ENCODE data around the gene TMEM63A.
A peak's percentile ranks its signal among the peaks of the same experiment; 100 is the strongest.
"Not testable (repeated sequence)": the region's sequence is repeated elsewhere in the genome, so short reads cannot be mapped to it uniquely, and the experiment has no call there.

The TMEM63A gene

DNA sequence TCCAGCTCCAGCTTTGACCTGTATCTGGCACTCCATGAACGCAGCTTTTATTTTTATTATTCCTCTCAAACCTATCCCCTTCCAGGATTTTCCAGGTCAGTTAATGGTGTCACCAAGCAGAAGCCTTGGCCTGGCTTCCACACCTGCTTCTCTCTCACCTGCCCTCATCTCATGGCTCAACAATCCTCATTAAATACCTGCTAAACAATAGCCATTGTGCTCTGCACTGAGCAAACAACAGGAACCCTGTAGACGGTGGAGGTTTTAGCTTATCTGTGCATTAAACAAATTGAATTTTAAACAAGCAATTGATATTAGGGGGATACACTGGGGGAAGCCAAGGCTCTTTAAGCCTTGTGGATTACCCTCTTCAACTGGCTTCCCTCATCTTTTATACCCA, 26.6 kb upstream of the TMEM63A start:
- no peak for DNase-seq (ENCODE audit: low read depth)

DNA sequence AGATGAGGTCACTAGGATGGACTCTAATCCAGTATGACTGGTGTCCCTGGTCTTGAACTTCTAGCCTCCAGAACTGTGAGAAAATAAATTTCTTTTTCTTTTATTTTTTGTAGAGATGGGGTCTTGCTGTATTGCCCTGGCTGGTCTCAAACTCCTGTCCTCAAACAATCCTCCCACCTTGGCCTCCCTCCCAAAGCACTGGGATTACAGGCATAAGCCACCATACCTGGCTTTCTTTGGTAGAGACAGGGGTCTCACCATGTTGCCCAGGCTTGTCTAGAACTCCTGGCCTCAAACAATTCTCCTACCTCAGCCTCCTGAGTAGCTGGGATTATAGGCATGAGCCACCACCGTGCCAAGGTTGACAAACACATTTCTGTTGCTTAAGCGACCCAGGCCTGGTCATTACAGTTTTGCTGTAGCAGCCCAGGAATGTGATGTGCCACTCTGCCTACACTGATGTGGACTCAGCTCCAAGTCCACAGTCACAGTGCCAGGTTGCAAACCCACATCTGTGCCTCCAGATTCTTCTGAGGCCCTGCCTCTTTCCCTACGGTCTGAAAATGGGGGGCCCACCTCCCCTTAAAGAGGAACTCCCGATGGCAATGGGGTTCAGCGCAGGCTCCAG, 25.9 kb upstream of the TMEM63A start:
- no peak for DNase-seq (ENCODE audit: low read depth)

DNA sequence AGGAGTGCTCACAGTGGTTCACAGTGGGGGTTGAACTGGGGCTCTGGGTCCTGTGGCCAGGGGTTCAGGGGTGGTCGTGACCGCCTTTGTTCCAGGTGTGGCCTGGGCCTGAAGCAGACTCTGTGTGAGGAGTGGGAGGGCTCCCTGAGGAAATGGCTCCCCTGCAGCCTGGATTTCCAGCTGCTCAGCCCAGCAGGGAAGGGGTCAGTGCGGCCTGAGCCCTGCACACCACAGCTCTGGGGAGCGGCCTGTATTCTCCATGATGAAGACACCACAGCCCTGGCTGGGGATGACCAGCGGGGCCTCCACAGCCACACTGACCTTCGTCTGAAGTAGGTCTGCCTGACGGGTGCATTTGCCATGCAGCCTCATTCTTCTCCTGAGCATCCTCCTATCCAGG, 25.2 kb upstream of the TMEM63A start:
- DNase-seq (ENCODE audit: low read depth) = no peak

DNA sequence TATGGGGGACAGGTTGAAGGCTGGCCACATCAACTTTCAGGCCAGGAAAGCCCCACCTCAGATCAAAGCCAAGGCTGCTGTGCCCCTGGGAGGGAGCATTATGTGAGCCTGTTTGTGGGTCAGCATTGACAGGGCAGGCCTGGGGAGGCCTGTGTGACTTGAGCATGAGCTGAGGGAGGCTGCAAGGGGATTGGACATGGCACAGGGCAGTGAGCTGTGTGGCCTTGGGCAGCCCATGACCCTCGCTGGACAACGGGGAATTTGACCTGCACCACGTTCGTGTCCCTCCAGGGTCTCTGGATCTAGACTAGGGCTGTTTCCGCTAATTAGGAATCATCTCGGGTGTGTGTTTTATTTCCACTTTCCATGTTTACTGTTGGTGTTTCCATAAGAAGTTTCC, 24.3 kb upstream of the TMEM63A start:
- DNase-seq (ENCODE audit: low read depth) = no peak

DNA sequence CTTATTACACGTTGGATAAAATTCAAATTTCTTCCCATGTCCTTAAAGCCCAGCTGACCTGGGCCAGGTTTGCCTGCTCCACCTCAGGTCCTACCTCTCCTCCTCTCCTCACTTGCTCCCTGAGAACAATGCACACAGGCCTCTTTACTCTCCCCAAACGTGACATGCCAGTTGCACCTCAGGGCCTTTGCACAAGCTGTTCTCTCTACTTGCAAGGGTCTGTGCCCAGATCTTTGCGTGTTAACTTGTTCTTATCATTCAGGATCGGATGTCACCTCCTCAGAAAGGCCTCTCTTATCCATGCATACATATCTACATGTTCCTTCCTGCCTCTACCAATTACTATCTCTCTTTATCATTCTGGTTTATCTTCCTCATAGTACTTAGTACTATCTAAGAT, 21.4 kb upstream of the TMEM63A start:
- no peak for DNase-seq (ENCODE audit: low read depth)

DNA sequence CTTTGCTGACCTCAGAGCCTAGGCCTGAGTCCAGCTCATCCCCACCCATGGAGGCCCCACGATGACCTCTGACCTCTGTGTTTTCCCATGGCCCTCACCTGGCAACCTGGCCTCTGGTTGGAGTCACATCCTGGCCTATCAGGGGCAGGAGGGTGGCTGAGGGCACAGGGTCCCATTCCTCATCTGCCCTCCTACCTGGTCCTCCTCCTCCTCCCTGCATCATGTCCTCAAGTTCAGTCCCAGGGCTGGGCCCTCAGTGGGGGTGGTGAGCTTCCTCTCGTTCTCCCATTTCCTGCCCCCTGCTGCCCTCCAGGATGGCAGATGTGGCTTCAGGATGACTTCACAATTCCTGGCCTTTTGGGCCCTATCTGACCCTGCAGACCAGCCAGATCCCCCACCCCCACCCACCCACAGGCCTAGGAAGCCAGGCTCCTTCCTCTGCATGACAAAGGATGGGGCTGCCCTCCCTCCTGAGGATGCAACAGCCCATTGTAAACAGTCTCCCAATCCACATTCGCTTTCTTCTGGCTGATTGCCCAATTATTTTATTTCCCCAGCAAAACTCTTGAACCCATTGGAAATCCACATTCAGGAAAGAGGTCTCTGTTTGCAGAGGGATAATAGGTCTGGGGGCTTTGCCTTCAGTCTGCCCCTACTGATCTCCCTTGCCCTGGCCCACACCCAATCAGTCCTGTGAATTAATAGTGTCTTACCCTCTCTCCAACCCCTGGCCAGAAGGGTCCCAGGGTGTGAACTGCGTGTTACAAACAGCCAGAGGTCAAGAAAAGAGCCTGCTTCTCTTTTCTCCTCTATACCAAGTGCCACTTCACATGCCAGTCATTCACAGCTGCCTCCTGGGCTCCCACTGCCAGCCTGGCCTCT, 17.1 kb upstream of the TMEM63A start:
- no peak for DNase-seq (ENCODE audit: low read depth)

DNA sequence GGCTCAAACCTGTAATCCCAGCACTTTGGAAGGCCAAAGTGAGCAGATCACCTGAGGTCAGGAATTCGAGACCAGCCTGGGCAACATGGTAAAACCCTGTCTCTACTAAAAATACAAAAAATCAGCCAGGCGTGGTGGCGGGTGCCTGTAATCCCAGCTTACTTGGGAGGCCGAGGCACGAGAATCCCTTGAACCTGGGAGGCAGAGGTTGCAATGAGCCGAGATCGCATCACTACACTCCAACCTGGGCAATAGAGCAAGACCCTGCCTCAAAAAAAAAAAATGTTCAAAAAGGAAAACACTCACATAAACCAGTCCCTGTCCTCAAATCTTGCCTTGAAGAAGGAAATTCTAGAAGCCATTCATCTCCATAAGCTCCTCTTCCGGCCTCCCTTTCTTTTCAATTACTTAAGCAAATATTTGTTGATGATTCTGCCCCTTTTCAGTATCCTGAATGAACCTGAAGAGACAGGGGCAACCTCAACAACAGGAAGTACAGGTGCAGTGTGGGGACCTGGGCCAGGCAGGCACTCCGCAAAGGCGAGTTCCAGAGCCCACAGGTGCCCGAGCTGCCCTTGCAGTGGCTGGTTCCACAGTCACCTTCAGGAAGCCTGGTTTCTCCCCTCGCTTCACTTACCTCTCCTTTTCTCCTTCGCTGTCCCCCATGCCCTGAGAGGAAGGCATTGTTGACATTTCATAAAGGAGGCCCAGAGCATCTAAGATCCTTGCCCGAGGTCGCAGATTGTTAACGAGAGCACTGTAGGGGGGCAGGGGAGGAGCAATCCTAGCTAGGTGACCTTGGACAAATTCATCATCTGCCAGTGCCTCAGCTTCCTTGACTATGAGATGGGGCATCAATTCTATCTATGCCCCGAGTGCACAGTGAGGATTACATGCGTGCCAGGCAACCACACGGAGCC, 15.7 kb upstream of the TMEM63A start:
- DNase-seq (ENCODE audit: low read depth) = no peak

DNA sequence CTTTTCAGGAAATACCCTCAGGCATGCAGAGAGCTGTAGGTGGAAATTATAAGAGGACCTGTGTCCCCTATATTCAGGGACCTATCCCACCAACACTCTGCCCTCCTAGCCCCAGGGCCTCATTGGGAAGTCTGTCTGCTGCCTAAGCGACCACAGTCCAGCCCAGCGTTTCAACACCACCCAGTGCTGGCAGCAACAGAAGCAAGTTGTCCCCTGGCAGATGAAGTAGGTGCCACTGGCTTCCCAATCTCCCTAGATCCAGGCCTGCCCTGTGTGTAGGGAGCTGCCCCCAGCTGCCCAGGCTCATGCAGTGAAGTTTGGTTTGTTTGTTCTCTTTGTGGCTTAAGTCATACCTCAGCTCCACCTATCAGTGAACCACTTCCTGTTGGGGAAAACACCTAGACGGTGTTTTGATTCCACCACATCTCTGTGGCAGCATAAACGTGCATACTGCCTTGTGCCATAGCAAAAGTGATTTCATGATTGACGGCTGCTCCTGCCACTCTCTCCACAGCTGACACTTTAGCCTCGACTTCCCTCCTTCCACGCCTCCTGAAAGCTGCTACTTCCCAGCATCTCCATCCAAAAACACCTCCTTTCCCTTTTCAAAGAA, 14.9 kb upstream of the TMEM63A start:
- peak; percentile 38 for DNase-seq (ENCODE audit: low read depth)

DNA sequence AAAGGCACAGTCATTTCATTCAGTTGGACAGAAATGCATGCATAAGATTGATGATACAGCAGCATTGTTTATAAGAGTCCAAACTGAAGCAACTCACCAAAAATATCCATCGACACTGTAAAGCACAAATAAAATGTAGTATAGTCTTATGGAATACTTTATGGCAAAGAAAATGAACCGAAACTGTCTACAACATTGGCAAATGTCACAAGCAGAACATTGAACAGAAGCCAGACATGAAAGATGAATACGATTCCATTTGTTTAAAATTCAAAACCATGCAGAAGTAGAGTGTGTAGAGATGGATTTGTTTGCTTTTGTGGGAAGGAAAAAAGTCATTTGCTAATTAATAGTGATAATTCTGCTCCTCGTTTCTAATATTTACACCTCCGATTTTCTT, 14.3 kb upstream of the TMEM63A start:
- no peak for DNase-seq (ENCODE audit: low read depth)

DNA sequence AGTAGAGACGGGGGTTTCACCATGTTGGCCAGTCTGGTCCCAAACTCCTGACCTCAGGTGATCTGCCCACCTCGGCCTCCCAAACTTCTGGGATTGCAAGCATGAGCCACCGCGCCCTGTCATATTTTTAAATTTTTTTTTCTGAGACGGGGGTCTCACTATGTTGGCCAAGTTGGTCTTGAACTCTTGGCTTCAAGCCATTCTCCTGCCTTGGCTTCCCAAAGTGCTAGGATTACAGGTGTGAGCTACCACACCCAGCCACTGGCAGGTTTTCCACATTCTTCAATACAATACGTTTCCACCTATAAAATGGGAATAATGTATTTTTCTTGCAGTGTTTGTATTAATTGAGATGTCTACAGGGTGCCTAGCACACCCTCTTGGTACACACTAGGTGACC, 10.1 kb upstream of the TMEM63A start:
- DNase-seq (ENCODE audit: low read depth) = no peak

DNA sequence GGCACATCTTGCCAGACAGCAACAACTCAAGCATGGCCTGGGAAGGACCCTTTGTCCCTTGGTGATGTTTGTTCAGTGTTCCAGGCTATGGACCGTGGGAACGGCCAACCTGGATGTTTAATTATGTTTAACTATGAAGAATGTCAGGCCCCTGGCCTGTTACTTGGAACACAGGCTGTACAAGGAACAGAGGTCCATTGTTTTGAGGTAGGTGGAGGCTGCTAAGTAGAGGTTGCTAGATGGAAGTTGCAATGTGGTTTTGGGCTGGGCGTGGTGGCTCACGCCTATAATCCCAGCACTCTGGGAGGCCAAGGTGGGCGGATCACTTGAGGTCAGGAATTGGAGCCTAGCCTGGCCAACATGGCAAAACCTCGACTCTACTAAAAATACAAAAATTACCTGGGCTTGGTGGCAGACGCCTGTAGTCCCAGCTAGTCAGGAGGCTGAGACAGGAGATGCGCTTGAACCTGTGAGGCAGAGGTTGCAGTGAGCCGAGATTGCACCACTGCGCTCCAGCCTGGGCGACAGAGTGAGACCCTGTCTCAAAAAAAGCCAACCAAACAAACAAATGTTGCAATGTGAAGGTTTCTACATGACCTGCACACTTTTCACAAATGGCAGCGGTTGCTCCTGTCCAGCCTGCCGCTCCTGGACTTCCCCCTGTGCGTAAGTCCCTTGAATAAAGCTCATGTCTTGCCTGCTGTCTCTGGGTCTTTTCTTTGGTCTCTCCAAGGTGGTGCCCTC, 9.2 kb upstream of the TMEM63A start:
- DNase-seq (ENCODE audit: low read depth) = no peak

DNA sequence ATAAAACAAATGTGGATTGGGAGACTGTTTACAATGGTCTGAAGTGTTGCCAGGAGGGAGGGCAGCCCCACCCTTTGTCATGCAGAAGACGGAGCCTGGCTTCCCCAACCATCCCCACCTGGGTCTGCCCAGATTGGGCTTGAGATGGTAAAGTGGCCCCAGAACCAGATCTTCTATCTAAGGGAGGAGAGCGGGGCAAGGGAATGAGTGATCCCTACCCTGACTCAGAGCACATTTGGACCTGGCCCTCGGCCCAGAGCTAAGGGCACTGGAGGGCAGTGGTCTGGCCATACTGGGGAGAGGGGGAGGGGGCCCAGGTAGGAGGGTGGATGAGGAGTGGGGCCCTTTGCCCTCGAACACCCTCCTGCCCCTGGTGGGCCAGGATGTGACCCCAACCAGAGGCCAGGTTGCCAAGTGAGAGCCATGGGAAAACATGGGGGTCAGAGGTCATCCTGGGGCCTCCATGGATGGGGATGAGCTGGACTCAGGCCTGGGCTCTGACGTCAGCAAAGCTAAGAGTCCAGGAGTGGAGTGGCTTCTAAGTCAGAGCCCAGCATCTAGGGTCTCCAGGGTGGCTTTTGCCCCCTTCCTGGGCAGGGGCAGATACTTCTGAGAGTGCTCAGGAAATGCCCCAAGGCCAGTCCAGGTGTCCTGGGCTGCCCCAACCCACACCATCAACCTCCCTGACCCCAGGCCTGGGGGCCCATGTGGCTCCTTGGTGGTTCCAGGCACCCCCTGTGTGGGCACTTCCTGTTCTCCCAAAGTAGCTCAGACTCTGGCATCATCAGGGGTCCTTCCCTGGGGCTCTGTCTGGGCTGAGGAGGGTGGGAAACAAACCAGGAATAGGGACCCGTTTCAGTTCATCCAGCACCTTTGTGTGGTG, 8.4 kb upstream of the TMEM63A start:
- DNase-seq (ENCODE audit: low read depth) = peak; percentile 17

DNA sequence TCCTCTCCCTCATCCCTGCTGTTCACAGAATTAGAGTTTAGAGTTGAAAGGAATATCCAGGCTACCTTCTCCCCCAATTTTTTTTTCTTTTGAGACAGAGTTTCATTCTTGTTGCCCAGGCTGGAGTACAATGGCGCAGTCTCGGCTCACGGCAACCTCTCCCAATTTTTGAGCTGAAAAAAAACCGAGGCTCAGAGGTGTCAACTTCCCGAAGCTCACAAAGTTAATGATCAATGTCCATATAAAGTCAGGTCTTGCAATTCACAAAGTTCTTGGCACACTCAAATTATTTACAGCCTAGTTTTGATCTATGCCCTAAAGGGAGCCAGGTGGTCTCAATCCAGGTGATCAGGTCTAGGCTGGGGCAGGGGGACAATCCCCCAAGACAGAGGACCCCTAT, 7.6 kb upstream of the TMEM63A start:
- DNase-seq (ENCODE audit: low read depth) = no peak

DNA sequence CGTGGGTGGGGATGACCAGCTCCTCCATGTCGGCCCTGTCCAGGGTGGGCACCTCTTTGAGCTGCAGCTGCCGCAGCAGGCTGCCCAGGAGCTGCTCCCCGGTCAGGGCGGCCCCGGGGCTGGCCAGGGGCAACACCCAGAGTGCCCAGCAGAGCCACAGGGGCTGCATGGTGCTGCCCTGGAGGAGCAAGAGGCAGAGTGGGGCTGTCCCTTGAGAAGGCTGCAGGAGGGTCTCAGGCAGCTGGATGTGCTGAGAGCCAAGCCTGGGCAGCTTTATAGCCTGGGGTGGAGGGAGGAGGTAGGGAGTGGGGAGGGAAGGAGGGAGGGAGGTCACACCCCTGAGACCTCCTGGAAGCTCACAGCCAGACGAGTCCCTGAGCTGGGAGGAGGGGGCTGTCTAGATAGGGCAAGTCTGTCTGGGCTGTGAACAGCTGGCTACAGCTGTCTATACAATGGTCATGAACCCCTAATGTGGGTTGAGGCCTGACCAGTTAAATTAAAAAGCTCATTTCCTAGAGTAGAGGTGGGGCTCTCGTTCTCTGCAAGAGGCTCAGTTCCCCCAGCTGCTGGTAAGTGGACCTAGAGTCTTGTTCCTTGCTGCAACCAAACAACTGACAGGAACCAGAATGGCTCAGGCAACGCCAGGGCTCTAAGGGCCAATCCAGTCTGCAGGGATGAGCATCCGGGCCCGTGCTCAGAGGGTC, 6.9 kb upstream of the TMEM63A start, which contains the start of gene LEFTY1:
TSS of gene LEFTY1 (minus strand) at position 249 of the 704 bp plus-strand sequence. CDS start at position 169, 80 bp downstream.
- DNase-seq (ENCODE audit: low read depth) = no peak

DNA sequence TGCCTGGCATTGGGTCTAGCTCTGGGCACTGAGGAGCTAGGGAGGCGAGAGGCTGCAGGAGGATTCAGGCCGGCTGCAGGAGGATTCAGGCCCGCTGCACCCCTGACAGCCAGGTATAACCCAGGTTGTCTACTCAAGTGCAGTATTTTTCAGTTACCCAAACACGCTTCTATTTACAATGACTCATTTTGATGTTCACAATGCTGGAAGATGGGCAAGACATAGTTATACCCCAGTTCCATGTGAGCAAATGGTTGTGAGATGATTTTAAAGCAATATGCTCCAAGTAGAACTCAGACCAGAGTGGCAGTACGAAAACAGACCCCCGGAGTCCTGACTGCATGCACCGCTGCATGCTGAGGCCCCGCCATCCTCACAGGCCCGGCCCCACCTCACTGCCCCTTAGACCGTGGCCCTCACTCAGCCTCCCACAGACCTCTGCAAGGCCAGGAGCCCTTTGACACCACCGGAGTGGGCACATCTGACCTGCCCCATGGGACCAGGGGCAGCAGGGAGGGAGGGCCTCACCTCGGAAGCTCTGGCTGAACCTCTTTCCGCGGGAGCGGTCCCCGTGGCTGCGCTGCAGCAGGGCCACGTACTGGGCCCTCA, 6.2 kb upstream of the TMEM63A start:
- DNase-seq (ENCODE audit: low read depth) = no peak

DNA sequence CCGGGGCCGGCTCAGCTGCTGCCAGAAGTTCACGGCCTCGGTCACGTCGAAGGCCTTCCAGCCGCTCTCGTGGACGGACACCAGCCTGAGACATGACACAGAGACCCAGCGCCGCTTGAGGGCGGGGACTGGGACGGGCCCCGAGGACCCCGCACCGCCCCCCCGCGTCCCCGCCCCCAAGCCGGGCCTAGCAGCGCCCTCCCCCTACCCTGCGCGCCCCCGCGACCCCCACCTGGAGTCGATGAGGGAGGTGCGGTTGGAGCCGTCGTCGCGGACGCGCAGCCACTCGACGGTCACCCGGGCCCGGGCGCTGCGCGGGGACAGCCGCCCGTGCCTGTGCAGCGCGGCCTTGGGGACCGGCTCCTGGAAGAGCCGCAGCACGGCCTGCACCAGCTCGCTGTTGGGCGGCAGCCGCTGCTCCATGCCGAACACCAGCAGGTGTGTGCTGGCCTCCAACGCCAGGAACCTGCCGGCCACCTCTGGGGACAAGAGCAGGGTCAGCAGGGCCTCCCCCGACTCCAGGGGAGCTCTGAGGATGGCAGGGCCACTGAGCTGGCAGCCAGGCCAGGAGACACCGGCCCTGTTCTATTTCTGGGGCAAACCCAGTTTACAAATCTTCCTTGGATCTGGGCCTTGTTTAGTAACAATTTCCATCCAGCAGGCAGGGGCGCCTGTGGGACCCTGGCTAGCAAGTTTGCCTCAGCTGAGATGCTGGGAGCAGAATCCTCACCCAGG, 5.5 kb upstream of the TMEM63A start:
- DNase-seq (ENCODE audit: low read depth) = not testable (repeated sequence)

DNA sequence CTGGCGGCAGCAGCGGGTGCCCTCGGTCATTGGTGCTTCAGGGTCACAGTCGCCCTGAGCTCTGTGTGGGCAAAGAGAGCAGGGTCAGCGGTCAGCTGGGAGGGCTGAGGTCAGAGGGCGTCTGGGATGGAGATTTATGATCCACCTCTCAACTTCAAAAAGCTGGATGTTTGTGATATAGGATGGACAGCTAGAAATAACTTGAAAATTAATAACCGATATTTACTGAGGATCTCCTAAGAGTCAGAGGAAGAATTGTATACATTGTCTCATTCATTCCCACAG, 4.8 kb upstream of the TMEM63A start:
- no peak for DNase-seq (ENCODE audit: low read depth)

DNA sequence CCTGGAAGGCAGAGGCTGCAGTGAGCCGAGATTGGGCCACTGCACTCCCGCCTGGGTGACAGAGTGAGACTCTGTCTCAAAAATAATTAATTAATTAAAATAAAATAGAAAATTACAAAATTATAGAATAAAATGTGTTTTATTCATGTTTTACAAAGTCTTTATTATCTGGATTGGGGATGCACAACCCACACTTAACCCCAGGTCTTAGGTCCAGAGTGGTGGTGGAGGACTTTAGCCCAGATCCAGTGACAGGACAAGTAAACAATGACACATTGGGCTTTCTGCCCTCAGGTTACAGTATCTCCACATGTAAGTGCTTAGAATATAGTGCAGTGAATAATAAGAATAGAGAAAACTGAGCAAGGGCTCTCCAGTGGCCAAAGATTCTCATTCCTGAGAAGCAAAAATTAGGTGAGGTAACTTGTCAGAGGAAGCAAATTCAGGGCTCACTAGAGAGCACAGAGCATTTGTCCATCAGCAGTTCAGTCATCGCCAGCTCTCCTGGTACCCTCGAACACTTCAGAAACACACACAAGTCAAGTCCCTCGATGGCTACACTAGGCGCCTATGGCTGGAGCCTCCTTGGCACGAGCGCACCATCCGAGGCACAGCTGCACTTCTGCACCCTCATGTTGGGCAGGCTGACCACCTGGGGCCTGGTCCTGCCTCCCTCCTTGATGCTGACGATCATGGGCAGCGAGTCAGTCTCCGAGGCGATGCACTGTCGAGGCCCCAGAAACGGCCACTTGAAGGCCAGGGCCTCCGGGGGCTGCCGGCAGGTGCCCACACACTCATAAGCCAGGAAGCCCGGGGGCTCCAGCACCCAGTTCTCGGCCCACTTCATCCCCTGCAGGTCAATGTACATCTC, 4.2 kb upstream of the TMEM63A start:
- DNase-seq (ENCODE audit: low read depth) = peak; percentile 41

Measured in ELR (cell line).